NCI-H2196 (cell line): ENCODE data around the gene GDNF.
"Not testable (repeated sequence)": the region's sequence is repeated elsewhere in the genome, so short reads cannot be mapped to it uniquely, and the experiment has no call there.

ENCODE experiments used
- DNase-seq: peaks from one replicate; lab custom pipeline; 2025; ENCODE audit not compliant: unreplicated experiment; lab: John Stamatoyannopoulos, UW

Gene GDNF

GRCh38 chr5:37839407-37840052 is at the start of gene GDNF:
Gene GDNF (minus strand): TSS chr5:37840041. CDS start chr5:37834796, 5,245 bp downstream.
- DNase-seq = peak; percentile 68

GRCh38 chr5:37888476-37888875 is 48.6 kb upstream of the GDNF start:
- no peak for DNase-seq

DNA sequence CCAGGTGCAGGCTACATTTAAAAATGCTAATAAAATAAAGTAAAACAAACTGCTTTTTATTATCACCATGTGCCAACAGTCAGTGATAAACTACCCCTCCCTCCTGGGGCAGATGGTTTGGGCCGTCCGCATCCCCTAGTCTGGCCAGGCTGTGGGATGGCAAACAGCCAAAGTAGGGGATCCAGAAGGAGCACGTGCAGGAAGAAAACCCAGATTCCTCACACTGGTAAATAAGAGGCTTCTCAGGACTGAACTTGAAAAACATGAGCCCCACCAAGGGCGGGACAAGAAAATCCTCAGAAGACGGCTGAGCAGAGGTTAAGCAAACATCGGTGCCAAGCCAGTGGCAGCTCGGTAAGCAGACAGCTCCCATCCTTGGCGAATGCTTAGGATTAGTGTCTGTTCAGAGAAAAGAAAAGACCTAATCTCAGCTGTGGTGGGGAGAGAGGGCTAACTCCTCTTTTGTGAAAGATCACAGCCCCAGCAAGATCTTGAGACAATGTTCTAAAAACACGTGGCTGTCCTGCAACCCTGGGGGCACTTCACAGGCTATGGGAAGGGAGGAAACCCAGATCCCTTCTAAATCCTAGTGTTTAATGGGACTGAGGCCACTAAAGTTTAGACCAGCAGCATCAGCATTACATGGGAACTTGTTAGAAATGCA is 46.5 kb upstream of the GDNF start:
- DNase-seq = no peak

DNA sequence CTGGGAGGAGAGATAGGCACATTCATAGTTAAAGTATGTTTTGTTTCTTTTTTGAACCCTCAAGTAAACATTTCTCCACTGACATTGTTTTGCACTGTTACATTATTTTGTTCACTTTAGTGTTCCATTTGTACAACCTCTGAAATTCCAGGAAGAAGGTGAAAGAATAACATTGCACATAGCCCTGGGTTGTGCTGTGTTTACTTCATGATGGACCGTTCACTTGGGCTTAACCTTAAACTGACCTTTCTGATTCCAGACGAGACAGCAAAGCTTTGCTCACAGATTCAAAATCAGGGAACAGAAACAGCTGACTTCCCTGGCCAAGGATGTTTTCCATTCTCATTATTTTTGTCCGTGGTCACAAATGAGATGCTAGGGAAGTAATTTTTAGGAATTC is 42.8 kb upstream of the GDNF start:
- DNase-seq = no peak

DNA sequence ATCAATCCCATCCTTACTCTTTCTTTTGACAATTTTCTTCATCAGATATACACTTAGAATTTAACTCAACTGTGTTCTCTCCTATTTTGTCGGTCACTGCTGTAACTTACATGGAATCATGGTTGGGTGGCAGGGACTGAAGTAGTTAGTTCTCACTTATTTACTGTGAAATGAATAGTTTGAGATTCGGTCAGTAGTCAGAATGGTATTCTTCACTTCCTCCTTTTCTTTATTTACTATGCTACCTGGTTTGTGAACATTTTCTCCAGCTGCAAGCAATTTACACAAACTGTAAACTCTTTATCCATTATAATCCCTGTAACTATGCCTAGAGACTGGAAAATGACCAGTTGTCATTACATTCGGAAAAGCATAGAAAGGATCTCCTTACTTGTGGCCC is 41.5 kb upstream of the GDNF start:
- DNase-seq = no peak

DNA sequence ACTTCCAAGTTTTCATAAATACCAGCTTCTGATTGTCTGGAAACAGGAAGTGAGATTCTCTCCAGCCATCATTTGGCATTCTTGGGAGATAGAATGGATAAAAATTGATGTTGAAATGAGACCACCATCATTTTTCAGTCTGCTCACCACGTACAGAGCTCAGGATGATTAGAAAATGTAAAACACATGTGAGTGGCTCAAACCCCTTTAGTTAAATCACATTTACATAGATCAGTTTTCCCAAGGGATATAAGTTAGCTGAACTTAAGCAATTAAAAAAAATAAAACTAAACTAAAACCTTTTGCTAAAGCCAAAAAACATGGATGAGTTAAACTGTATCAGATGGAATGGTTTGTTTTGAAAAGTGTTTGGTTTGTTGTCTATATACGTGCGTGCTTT is 37.1 kb upstream of the GDNF start:
- no peak for DNase-seq

DNA sequence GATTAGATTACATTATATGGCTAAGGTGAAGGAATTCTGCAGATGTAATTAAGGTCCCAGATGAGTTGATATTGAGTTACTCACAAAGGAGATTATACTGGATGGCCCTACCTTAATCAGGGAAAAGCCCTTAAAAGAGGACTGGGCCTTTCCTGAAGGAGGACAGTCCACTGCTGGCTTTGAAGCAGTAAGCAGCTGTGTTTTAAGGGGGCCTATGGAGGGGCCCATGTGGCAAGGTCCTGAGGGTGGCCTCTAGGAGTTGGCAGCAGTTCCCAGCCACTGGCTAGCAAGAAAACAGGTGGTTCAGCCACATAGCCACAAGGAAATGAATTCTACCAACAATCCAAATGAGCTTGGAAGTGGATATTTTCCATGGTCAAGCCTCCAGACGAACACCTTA is 36.4 kb upstream of the GDNF start:
- no peak for DNase-seq

GRCh38 chr5:37875051-37875787 is 35.4 kb upstream of the GDNF start:
- DNase-seq = no peak

GRCh38 chr5:37873988-37874387 is 34.1 kb upstream of the GDNF start:
- DNase-seq = no peak

GRCh38 chr5:37871023-37871815 is 31.4 kb upstream of the GDNF start:
- no peak for DNase-seq

GRCh38 chr5:37869216-37869615 is 29.4 kb upstream of the GDNF start:
- DNase-seq = no peak

- DNase-seq = no peak
Measured at GRCh38 chr5:37867654-37868053, 27.8 kb upstream of the GDNF start.

DNA sequence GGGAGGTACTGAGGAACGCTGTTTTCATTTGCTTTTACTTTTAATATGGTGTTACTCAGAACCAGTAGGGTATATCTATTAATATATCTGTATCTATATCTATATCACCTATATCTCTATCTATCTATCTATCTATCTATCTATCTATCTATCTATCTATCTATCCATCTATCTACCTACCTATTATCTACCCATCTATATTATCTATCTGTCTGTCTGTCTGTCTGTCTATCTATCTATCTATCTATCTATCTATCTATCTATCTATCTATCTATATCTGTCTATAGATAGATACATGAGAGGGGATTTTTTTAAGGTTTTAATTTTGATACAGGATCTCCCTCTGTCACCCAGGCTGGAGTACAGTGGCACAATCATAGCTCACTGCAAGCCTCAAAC is 23.1 kb upstream of the GDNF start:
- not testable (repeated sequence) for DNase-seq

GRCh38 chr5:37860206-37860605 is 20.4 kb upstream of the GDNF start:
- no peak for DNase-seq

GRCh38 chr5:37859805-37860204 is 20.0 kb upstream of the GDNF start:
- DNase-seq = no peak

- DNase-seq = no peak
Measured at GRCh38 chr5:37858250-37858649, 18.4 kb upstream of the GDNF start.

DNA sequence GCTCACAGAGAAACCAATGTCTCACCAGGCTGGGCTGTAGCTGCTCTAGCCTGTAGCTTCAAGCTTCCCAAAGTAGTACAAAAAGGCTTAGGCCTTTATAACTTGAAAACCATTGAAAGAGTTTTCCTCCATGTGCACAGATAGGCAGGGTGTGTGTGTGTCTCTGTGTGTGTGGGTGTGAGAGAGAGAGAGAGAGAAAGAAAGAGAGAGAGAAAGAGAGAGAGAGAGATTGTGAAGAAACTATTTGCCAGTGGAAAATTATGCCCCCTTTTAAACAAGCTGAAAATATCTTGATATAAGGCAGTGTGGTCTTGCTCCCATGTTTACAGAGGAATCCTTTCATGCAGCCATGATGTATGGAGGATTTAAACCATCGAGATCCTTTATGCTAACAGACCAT is 17.9 kb upstream of the GDNF start:
- no peak for DNase-seq

DNA sequence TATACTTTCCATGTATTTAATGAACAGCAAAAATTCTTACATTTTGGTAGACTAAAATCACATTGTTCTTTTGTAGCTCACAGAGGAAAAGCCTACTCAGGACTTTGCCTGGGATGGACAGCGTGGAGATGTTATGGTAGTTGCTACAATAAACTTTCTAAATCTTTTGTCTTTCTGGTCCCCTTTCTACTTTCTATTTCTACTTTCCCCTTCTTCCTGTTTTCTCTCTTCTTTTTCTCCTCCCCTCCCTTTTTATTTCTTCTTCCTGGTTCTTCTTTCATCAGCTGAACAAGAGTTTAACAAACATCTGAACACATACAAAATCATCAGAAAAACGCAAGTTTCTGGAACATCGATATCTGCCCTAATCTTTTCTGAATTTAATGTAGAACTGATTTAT is 15.6 kb upstream of the GDNF start:
- no peak for DNase-seq

DNA sequence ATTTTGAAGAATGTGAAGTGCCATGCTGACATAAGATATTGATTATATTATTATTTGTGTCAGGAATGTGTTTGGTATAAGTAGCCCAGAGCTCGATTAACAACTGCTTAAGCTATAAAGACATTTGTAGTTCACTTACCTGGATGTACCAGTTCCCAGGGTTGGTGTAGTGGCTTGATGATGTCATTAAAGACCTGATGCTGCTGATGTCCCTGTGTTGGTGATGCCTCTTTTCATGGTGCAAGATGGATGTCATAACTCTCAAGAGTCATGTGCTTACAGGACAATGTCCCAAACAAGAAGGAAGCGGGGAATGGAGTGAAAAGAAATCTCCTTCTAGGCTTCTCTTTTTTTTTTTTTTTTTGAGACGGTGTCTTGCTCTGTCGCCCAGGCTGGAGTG is 11.5 kb upstream of the GDNF start:
- DNase-seq = no peak

DNA sequence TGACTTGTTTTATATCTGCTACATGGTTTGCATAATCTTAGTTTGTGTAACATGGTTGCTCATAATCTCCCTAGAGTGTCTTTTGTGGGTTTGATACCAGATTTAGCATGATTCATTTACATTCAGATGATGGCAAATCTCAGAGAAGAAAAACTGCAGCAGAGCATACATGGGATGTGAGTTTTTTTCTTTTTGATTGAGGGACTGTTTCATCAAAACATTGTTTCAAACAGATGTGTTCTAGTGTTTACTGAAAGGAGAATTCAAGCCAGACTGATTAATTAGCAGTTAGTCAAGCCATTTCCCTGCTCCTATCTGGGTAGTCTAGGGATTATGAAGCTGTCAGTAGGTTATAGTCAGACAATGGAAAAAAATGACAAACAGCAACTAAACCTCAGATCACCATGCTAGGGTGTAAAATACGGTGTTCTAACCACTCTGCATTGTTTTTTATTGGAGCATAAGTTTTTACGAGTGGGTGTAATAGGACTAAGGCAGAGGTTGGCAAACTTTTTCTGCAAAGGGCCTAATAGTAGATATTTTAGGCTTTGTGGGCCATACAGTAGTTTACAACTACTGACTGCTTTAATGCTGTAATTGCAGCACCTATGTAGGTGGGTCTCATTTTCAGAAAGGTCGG is 10.5 kb upstream of the GDNF start:
- DNase-seq = no peak

- DNase-seq = no peak
Measured at GRCh38 chr5:37849641-37850040, 9.8 kb upstream of the GDNF start.
